Right lobe of liver (tissue), 4 donors: ENCODE measurements around the gene TMEM44.

Experiments used
- POLR2A ChIP-seq: fragments of 450-650 bp; IDR thresholded peaks from one replicate; pipeline ENCODE4 v1.6.1; 2017; ENCODE audit warnings: antibody characterized with exemption, mild to moderate bottlenecking
- TF ChIP-seq, protein P1 (sequence below), 4 donors: fragments of 200-600 bp in 3 of 4; fragments of 450-650 bp in 1 of 4; IDR thresholded peaks; one replicate each; pipeline versions ENCODE4 v1.5.1 to v1.8.0; 2016 to 2022; ENCODE audit warnings: antibody characterized with exemption in 4 of 4, mild to moderate bottlenecking in 2 of 4
- donor health status: DM: no; HTN: no; CAD: no.
- donor health status: DM: no; HTN: no; CAD: no.
- donor health status: DM: no; HTN: yes; CAD: no.

- TF ChIP-seq, protein P1, sequence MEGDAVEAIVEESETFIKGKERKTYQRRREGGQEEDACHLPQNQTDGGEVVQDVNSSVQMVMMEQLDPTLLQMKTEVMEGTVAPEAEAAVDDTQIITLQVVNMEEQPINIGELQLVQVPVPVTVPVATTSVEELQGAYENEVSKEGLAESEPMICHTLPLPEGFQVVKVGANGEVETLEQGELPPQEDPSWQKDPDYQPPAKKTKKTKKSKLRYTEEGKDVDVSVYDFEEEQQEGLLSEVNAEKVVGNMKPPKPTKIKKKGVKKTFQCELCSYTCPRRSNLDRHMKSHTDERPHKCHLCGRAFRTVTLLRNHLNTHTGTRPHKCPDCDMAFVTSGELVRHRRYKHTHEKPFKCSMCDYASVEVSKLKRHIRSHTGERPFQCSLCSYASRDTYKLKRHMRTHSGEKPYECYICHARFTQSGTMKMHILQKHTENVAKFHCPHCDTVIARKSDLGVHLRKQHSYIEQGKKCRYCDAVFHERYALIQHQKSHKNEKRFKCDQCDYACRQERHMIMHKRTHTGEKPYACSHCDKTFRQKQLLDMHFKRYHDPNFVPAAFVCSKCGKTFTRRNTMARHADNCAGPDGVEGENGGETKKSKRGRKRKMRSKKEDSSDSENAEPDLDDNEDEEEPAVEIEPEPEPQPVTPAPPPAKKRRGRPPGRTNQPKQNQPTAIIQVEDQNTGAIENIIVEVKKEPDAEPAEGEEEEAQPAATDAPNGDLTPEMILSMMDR (IDR thresholded peaks at IDR 0.05) = no peak
- no peak for TF ChIP-seq POLR2A
Observed at GRCh38 chr3:194539498-194539897, 93.7 kb downstream of the TMEM44 start.
